NOMO-1 treated with DMSO at 0.1 percent for 48 hours (cell line): ENCODE results near the gene GRXCR2.
"Not testable (repeated sequence)": the region's sequence is repeated elsewhere in the genome, so short reads cannot be mapped to it uniquely, and the experiment has no call there.

Experiments used
- DNase-seq: peaks from one replicate; lab custom pipeline; 2025; ENCODE audit not compliant: unreplicated experiment; lab: John Stamatoyannopoulos, UW

The GRXCR2 gene

DNA sequence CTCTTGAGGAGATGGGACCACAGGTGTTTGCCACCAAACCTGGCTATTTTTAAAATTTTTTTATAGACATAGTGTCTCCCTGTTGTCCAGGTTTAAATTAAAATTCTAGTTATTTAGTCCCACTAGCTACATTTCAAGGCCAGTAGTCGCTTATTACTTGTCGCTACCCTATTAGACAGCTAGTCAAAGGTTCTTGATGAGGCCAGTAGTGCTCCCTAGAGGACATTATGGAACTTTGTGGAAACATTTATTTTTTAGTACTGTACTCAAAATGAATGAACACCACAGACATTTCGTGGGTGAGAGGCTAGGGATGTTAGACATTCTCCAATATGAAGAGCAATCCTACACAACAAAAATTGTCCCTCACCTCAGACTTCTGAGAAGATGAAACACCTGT, 14.4 kb upstream of the GRXCR2 start:
- DNase-seq, result no peak

DNA sequence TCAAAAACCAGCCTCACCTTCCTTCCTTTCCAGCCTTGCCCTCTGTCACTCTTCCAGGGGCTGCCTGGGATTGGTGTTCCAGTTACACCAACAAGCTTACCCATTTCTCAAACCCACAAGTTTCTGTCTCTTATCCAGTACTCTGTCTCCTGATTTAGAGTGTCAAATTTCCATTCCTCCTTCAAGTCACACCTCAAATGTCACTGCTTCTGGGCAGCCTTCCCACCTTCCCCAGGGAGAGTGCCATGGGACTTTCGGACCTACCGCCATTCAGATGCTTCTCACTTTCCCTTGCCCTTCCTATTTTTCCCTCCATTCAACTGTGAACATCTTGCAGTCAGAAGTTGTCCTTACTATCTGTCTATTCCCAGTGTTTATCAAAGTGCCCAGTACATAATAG, 2.0 kb upstream of the GRXCR2 start:
- no peak for DNase-seq

DNA sequence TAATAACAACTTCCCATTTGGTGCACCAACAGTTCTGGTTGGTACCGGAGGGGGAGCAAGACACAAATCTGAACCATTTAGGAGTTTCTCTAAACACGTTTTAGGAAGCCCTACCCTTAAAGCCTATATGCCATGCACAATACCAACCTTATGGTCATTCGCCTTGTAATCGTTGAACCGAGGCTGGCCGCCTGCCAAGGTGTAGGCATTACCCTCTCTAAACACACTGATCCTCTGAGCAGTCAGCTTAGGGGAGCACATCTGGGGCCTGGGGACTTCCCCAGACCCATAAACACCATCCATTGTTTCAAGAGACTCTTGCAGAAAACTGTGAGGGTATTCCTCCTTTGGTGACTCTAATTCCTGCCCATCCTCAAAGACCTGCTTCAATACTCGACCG, 328 bp downstream of the GRXCR2 start:
- DNase-seq, result no peak

DNA sequence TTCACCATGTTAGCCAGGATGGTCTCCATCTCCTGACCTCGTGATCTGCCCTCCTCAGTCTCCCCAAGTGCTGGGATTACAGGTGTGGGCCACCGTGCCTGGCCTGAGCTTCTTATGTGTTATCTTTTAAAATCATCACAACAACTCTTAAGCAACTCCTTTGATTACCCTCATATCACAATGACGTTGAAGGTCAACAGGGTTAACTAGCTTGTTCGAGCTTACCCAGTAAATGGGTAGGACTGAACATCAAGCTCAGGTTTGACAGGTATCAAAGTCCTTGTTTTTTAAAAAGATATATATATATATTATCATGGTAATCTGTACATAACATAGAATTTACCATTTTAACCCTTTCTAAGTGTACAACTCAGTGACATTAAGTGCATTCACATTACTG, 3.1 kb downstream of the GRXCR2 start:
- DNase-seq, result no peak

DNA sequence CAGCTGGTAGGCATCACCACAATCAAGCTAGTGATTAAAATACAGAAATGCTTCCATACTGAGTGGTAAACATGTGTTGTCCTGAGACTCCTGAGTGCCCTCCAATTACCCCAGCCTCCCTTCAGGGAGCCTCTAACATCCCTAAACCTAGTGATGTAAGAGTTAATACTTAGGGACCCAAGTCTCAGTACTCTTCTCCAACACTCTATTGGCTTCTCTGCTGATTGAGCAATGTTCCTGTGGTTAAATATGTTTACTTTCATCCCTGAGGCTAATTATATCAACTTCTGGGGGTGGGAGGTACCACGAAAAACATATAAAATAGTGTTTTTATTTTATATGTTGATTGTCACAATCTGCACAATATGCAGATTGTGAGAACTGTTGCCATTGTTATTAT, 5.0 kb downstream of the GRXCR2 start:
- no peak for DNase-seq

DNA sequence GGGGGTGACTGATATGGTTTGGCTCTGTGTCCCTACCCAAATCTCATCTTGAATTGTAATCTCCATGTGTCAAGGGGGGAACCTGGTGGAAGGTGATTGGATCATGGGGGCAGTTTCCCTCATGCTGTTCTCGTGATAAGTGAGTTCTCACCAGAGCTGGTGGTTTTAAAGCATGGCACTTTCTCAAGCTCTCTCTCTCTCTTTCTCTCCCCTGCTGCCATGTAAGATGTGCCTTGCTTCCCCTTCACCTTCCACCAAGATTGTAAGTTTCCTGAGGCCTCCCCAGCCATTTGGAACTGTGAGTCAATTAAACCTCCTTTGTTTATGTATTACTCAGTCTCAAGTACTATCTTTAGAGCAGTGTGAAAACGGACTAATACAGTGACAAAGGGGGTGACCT, 8.4 kb downstream of the GRXCR2 start:
- not testable (repeated sequence) for DNase-seq

DNA sequence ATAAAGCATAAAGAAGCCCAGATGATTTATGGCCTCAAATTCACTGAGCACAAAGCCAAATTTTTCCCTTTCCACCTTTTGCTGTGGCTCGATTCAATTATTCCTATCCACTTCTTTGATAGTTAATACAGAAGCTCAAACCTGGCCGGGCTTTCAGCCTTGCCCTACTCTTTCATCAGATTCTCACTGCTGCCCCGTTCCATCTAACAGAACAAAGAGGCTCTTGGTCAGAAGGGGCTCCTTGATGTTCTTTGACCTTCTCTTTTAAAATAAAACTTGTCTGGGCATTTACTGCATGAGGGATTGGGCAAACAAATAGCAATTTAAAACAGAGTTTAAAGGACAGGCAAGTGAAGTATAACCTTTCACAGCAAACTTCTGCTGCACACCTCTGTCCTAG, 9.8 kb downstream of the GRXCR2 start:
- DNase-seq, result no peak

DNA sequence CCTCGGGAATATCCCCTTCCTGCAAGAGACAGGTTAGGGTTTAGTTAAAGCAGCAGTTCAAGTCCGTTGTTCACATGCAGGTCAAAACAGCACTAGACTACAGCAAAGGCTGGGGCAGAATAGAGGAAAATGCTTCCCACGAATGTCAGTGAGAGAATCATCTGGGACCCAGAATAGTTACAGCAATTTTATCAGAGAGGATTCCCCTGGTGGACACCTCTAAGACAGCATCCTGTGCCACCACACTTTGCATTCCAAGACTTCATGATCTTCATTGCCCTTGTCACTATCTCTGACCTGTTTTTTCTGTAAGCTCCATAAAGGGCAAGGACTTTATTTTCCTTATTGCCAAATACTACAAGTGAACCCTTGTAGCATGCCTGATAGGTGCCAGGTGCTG, 12.9 kb downstream of the GRXCR2 start:
- DNase-seq, result no peak

DNA sequence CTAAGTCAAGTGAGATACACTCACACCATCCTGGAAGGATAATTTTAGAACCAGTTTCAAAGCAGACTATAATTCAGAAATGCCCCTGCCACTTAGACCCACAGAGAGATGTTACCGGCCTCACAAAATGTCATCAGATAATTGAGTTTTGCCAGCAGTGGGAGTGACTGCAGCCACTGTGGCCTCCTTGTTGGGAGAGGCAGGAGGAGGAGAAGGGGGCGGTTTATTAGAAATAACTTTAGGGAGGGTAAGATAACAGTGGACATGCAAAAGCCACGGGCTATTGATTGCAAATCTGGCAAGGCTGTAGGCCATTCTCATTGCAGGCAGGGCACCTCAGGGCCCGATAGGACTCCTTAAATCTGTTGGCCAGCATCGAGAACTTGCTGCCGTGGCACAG, 13.4 kb downstream of the GRXCR2 start:
- no peak for DNase-seq

DNA sequence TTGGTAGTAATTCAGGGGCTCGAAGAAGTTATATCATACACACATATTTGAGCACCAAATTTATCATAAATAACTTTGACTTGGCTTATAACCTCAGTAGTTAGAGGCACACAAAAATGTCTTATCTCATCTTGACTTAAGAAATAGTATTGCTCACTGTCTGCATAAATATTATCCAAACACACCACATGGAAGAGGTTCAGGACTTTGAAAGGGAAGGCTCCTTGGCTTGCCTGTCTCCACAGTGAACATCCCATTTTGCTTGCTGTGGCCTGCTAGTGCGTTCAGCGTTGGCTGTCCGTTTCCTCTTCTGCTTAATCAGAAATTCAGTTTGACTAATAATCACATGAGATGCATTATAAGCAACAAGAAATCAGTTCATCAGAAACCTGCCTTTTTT, 13.9 kb downstream of the GRXCR2 start:
- no peak for DNase-seq

DNA sequence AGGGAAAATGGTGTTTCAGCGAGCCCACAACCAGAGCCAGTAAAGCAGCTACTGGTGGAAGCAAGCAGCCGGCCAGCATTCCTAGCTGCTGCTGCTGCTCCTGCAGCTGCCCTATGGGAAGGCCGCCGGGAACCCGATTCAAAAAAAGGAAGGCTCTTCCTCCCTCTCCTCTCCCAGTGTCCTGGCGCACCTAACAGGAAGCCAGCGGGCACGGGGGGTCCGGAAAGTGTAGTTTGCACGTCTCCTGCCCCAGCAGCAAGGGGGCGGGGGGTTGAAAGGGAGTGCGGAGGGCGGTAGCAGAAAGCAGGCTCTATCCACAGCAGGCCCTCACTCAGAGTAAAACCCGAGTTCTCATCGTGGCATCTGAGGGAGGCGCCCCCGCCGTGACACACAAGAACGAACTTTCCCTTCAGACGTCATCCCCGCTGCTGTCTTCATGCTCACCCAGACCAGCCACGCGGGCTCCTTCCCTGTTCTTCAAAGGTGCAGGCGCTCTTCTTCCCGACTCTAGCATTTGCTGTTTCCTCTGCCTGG, 16.5 kb downstream of the GRXCR2 start:
- no peak for DNase-seq

DNA sequence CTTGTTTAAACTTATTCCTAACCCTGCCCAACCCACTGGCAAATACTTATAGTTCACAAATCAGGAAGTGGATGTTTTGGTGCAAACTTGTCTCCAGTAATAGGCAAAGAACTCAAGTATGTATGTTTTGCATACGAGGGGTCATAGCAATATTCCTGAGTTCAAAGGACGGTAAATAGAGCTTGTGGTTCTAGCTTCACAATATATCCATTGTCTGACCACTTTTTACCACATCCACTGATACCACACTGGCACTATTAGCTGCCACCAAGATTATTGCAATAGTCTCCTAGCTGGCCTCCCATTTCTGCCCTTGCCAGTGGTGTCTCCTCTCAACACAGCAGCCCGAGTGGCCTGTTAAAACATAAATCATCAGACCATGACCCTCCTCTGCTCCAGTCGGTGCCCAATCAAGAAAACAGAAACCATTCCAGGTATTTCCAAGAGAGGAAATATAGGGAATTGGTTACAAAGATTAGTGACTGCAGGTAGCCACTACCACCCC, 17.0 kb downstream of the GRXCR2 start:
- DNase-seq, result no peak

DNA sequence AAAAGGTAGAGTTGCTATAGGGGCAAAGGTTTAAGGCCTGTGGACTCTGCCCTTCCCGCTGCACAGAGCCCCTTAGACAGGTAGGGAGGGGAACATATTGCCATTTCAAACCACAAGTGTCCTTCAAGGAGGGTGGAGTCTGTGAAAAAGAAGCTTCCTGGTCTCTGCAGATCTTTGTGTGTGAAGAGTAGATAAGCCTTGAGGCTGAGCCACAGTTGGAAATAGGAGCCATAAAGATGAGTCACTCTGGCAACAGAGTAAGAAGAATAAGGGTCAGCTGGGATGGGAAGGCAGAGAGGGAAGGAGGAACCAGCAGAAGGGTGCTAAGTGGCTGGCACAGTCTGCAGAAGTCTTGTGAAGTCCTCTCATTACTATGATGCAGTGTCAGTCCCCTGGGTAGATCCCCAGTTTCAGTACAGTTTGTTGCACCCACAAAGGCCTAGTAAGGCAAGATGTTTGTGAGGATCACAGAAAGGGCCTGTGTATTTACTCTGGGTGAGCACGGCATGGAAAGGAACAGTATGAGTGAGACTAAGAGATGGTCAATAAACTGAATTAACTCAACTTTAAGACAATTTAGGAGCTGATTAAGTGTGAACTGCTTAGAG, 18.1 kb downstream of the GRXCR2 start:
- DNase-seq, result peak; percentile 53

DNA sequence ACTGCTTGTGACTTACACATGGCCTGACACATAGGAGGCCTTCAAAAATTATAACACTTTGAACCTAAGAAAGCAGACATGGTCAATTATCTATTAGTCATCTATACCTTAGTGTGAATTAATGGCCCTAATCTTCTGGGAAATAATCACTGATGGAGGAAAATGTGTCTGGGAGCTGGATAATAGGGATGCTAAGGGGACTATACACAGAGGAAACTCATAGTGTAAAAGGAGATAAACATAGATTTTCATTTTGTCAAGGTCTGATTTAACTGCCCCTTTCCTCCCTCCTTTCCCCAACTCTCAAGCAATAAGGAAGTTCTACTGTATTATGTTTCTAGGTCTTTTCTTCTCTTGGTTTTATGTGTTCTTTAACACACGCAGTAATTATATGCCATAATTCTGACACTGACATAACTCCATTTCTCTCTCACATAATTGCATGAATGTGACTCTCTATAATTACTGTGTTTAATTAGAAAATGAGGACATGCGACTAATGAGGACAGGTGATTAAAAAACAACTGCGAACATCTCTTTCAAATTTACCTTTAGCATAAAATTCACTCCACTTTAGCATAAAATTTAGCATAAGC, 18.9 kb downstream of the GRXCR2 start:
- no peak for DNase-seq

DNA sequence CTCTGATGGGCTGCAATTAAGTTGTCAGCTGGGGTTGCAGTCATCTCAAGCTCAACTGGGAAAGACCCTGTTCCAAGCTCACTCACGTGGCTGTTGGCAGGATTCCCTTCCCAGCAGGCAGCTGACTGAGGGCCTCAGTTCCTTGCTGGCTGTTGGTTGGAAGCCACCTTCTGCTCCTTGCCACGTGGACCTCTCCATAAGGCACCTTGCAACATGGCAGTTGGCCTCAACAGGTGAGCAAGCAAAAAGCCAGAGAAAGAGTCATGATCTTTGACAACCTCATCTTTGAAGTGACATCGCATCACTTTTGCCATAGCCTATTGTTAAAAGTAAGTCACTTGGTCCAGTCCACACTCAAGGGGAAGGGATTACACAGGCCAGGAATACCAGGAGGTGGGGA, 19.8 kb downstream of the GRXCR2 start:
- DNase-seq, result no peak

DNA sequence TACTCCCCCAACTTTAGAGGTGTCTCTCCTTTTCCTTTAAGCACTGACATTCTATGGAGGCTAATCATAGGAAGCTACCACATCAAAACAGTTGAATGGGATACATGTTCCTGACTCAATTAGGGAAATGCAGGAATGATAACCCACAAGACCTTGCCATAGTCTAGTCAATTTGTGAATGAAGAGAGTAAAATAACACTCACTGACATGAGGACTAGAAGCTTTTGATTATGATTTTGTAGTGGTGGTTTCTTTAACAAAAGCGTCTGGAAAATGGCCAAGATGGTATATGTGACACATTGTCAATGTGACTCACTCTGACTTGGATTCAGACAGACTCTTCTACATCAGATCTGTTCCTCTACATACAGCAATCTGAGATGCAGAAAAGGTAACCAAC, 24.0 kb downstream of the GRXCR2 start:
- no peak for DNase-seq

DNA sequence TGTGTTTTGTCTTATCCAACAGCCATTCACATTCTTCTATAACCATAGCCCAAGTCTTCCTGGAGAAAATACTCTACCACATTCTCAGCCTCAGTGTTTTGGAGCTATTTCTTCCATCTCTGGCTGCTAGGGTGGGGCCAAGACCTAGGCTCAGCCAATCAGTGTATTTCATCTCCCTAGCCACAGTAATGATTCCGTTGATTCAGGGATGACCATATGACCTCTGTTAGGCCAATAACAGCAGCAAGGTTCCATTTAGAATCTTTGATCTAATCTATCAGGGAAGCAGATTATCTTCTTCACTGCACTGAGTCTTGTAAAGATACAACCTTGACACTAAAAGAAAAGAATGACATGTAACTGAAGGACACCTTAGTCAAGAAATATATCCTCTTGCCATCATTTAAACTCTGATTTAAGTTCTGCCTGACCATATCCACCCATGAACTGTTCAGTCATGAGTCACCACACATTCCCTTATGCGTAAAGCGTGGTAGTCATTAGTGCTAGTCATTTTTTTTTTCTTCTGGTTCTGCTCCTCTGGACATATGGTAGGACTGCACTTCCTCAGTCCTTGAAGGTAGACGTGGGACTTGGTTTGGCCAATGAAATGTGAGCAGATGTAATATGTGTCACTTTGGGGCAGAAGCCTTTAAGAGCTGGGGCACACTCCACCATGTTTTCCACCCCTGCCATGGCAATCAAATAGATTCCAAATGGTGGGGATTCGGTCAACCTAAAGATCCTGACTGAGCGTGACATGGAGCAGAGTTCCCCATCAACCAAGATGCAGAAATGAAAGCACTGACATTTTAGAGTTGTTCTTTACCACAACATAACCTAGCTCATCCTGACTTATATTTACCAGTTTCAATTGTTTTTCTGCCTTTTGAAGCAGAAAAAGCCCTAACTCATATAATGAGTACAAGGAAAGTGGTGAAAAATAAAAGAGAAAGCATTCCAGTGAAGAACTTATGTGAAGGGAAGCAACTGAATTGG, 25.0 kb downstream of the GRXCR2 start:
- no peak for DNase-seq

DNA sequence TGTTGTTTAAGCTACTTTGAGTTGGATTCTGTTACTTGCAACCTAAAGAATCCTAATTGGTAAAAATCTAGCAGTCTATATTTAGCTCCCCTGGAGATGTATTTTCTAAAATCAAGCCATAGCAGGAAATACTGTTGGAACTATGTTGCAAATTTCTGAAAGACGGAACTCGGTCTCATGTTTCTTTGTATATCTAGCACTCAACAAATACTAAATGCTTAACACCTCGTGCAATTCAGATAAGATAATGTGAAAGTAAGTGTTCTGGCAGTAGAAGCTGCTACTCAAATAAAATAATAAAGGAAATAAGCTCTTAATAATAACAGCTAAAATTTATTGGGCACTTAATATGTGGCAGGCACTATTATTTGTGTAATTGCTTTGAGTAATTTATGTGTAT, 26.7 kb downstream of the GRXCR2 start:
- DNase-seq, result no peak

DNA sequence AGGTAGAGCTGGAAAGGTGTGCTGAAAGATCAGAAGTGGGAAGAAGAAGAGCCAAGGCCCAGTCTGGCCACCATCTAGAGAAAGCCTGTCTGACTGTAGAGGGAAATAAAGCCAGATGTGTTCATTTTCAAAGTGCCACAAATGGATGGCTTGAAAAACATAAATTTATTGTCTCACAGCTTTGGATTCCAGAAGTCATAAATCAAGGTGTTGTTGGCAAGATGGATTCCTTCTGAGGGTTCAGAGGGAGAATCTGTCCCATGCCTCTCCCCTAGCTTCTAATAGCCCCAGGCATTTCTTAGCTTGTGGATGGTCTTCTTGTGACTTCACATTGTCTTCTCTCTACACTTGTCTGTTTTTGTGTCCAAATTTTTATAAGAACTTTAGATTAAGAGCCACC, 31.5 kb downstream of the GRXCR2 start:
- no peak for DNase-seq

DNA sequence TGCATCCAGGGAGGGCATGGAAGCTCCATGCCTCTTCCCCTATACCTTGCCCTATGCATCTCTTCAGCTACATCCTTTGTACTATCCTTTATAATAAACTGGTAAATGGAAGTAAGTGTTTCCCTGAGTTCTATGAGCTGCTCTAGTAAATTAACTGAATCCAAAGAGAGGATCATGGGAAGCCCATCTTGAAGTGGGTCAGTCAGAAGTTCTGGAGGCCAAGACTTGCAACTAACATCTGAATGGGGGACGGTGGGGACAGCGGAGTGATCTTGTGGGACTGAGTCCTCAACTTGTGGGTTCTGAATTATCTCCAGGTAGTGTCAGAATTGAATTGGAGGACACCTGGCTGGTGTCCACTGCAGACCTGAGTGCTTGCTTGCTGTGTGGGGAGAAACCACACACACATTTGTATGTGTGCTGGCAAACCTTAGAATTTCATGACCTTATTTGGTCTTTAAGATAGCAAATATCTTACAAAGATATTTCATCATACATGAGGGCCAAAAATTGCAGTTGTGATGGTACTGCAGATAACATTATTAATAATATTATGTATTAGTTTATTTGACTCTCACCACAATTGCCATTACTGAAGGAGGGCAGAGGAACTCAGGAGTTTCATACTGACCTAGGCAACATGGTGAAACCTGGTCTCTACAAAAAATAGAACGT, 32.2 kb downstream of the GRXCR2 start:
- no peak for DNase-seq

DNA sequence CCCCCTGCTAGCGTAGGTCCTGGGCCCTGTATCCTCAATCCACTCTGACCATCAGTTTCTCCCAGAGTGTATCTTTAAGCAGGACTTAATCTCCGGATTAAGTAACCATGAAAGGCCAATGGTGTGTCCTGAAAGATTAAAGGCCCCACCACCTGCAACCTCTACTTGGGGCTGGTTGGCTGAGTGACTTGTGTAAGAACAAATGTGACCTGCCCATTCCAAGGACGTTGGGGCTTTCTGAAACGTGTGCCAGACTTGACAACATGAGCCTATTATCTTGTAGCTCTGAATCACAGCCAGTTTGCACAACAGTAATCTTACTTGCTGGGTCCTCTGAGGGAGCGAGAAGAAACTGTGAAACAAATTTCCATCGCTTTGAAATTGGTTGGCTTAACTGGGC, 34.5 kb downstream of the GRXCR2 start:
- DNase-seq, result no peak
